ENCODE measurements around the gene AKNA.

- TF ChIP-seq CTCF (IDR thresholded peaks at IDR 0.05; ENCODE audit: poor library complexity, severe bottlenecking) (no peak), EP300 (conservative IDR thresholded peaks at IDR 0.05; ENCODE audit: poor library complexity, severe bottlenecking) (no peak), REST (IDR thresholded peaks at IDR 0.05; ENCODE audit: borderline replicate concordance) (no peak), POLR2AphosphoS5 (IDR thresholded peaks at IDR 0.05) (no peak), TAF1 (IDR thresholded peaks at IDR 0.05; ENCODE audit: low read depth) (no peak), RAD21 (conservative IDR thresholded peaks at IDR 0.05) (no peak)
Measured at GRCh38 chr9:114378883-114379282, 8.9 kb downstream of the AKNA start.
